ENCODE data around the gene PDE6D.

The PDE6D gene

DNA sequence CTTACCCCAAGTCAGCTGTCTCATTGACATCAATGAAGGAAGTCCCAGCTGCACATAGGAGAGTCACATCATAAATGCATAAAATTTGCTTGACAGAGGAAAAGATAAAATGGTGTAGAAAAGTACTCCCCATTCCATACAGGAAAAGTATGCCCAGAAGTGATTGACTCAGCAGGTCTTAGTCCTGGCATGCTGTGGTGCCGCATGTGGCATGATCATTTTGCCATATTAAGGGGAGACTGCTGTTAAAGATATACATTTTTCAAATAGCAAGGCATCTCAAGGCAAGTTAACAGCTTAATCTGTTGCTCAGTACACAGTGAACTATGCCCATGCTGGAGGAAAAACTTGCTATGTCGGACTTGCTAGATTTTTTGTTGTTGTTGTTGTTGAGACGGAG, 13.3 kb upstream of the PDE6D start:
- Histone ChIP-seq H3K36me3 (ENCODE audit: control insufficient read depth in 1 of 2, insufficient read depth in 2 of 2, low read length in 2 of 2) (peaks cover 56 to 68% of the 10 kb centered on the region in 2 donors), H3K27me3 (ENCODE audit: low read depth, low read length) (no peaks in the 10 kb centered on the region), H3K4me1 (ENCODE audit: control insufficient read depth in 1 of 2, insufficient read depth in 2 of 2, low read length in 2 of 2) (peaks cover 0 to 4% of the 10 kb centered on the region in 2 donors), H3K27ac (ENCODE audit: low read length) (no peak overlapping the region), H3K4me3 (ENCODE audit: low read depth in 1 of 2, low read length in 2 of 2) (no peak overlapping the region), H3K9me3 (ENCODE audit: control insufficient read depth in 1 of 2, low read length in 2 of 2) (no peaks in the 10 kb centered on the region)

GRCh38 chr2:231791107-231791506, 10.0 kb upstream of the PDE6D start:
- Histone ChIP-seq H3K36me3 (ENCODE audit: control insufficient read depth in 1 of 2, insufficient read depth in 2 of 2, low read length in 2 of 2) (peaks cover 38 to 54% of the 10 kb centered on the region in 2 donors), H3K4me3 (ENCODE audit: low read depth in 1 of 2, low read length in 2 of 2) (no peak overlapping the region), H3K27me3 (ENCODE audit: low read depth, low read length) (no peaks in the 10 kb centered on the region), H3K9me3 (ENCODE audit: control insufficient read depth in 1 of 2, low read length in 2 of 2) (no peaks in the 10 kb centered on the region), H3K4me1 (ENCODE audit: control insufficient read depth in 1 of 2, insufficient read depth in 2 of 2, low read length in 2 of 2) (peaks cover 0 to 19% of the 10 kb centered on the region in 2 donors), H3K27ac (ENCODE audit: low read length) (no peak overlapping the region)

- Histone ChIP-seq H3K27ac (ENCODE audit: low read length) (no peak overlapping the region), H3K4me1 (ENCODE audit: control insufficient read depth in 1 of 2, insufficient read depth in 2 of 2, low read length in 2 of 2) (peaks cover 23 to 48% of the 10 kb centered on the region in 2 donors), H3K9me3 (ENCODE audit: control insufficient read depth in 1 of 2, low read length in 2 of 2) (no peaks in the 10 kb centered on the region), H3K4me3 (ENCODE audit: low read depth in 1 of 2, low read length in 2 of 2) (peak overlapping the region; percentile 79 to 91), H3K27me3 (ENCODE audit: low read depth, low read length) (no peaks in the 10 kb centered on the region), H3K36me3 (ENCODE audit: control insufficient read depth in 1 of 2, insufficient read depth in 2 of 2, low read length in 2 of 2) (peaks cover 18 to 28% of the 10 kb centered on the region in 2 donors)
Measured at GRCh38 chr2:231786917-231787292, 5.8 kb upstream of the PDE6D start.

DNA sequence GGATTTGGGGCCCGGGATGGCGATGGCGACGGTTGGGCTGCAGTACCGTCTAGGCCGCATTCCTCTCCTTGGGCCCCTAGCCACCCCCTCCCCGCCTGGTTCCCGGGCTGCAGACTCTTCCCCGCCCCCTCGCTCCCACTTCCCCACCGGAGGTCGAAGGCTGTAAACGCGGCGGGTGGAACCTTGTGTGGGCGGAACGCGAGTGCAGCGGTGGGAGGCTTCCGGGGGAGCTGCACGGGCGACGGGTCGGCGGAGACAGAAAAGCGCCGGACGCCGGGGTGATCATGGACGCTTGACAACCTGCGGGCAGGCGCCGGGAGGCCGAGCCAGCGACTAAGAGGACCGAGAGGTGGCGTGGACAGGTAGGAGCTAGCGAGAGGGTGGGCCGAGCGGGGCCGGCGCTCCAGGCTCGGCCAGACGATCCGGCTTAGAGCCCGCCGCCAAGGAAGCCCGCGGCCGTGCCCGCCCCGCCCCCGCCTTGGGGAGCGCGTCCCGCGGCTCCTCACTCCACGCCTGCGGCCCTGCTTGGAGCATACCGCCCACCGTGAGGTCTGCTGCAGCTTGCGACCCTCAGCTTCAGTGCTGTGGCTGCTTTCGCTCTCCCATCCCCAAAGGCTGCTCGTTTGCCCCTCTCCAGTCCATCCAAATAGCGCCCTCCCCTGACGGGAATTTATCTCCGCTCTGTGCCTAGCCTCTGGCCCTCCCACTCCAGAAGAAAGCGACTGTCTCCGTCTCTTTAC, 5.3 kb upstream of the PDE6D start, which contains the start of gene COPS7B:
TSS of gene COPS7B (plus strand) at position 269 of the 740 bp plus-strand sequence. CDS start 2,126 bp downstream, outside the sequence.
- Histone ChIP-seq H3K27ac (ENCODE audit: low read length) (peak within 1 kb of the TSS; percentile 48), H3K9me3 (ENCODE audit: control insufficient read depth in 1 of 2, low read length in 2 of 2) (no peaks in the 10 kb centered on the region), H3K4me1 (ENCODE audit: control insufficient read depth in 1 of 2, insufficient read depth in 2 of 2, low read length in 2 of 2) (peaks cover 23 to 48% of the 10 kb centered on the region in 2 donors), H3K27me3 (ENCODE audit: low read depth, low read length) (no peaks in the 10 kb centered on the region), H3K36me3 (ENCODE audit: control insufficient read depth in 1 of 2, insufficient read depth in 2 of 2, low read length in 2 of 2) (peaks cover 12 to 22% of the 10 kb centered on the region in 2 donors), H3K4me3 (ENCODE audit: low read depth in 1 of 2, low read length in 2 of 2) (peak within 1 kb of the TSS; percentile 79 to 91)

- no peaks in the 10 kb centered on the region for H3K9me3 ChIP-seq (ENCODE audit: control insufficient read depth in 1 of 2, low read length in 2 of 2)
- H3K27me3 ChIP-seq (ENCODE audit: low read depth, low read length): no peaks in the 10 kb centered on the region
- H3K4me1 ChIP-seq (ENCODE audit: control insufficient read depth in 1 of 2, insufficient read depth in 2 of 2, low read length in 2 of 2): peaks cover 23 to 48% of the 10 kb centered on the region in 2 donors
- H3K4me3 ChIP-seq (ENCODE audit: low read depth in 1 of 2, low read length in 2 of 2): peak overlapping the region; percentile 79 to 91
- peak overlapping the region; percentile 48 for H3K27ac ChIP-seq (ENCODE audit: low read length)
- H3K36me3 ChIP-seq (ENCODE audit: control insufficient read depth in 1 of 2, insufficient read depth in 2 of 2, low read length in 2 of 2): peaks cover 8 to 18% of the 10 kb centered on the region in 2 donors
Measured at GRCh38 chr2:231785822-231786176, 4.7 kb upstream of the PDE6D start.

GRCh38 chr2:231785413-231785812, 4.3 kb upstream of the PDE6D start:
- H3K27me3 ChIP-seq (ENCODE audit: low read depth, low read length): no peaks in the 10 kb centered on the region
- H3K9me3 ChIP-seq (ENCODE audit: control insufficient read depth in 1 of 2, low read length in 2 of 2): no peaks in the 10 kb centered on the region
- no peak overlapping the region for H3K27ac ChIP-seq (ENCODE audit: low read length)
- peak overlapping the region; percentile 79 to 91 for H3K4me3 ChIP-seq (ENCODE audit: low read depth in 1 of 2, low read length in 2 of 2)
- peaks cover 23 to 50% of the 10 kb centered on the region in 2 donors for H3K4me1 ChIP-seq (ENCODE audit: control insufficient read depth in 1 of 2, insufficient read depth in 2 of 2, low read length in 2 of 2)
- H3K36me3 ChIP-seq (ENCODE audit: control insufficient read depth in 1 of 2, insufficient read depth in 2 of 2, low read length in 2 of 2): peaks cover 7 to 18% of the 10 kb centered on the region in 2 donors

DNA sequence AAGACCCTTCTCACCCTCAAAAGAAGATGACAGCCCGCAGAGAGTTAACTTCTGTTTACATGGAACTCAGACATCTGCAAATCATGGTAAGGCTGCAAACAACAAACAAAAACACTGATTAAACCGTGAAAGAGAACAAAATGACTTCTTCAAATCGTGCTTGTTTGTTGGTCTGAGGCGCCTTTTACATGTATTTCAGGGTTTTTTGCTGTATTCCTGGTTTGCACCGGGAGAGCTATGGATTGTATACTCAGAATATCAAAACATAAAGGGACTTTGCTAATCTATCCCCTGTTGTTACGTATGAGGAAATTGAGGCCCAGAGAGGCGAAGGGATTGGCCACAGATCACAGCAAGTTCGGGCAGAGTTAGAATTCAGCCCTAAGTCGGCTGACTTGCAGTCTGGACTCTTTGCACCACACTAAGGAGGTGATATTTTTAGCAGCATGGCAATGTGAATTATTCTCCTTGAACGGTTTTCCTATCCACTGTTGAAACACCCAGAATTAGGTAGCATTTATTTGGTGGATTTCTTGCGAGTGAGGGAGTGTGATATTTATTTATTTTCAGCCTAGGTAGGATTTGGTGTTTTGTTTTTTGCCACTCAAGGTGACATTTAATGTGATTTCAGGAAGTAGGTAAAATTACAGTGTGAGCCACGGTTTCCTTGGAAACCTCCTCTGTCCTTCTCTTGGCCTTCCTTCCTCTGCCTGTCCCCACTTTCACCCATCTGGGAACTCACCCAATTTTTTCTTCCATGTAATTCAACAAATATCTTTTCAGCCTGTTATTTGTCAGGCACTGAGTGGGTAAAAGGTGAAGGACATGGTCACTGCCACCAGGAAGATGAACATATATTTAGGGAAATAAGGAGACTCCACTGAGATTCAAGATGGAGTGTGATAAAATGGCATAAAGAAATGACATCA, 980 bp upstream of the PDE6D start:
- H3K36me3 ChIP-seq (ENCODE audit: control insufficient read depth in 1 of 2, insufficient read depth in 2 of 2, low read length in 2 of 2): no peaks in the 10 kb centered on the region
- H3K9me3 ChIP-seq (ENCODE audit: control insufficient read depth in 1 of 2, low read length in 2 of 2): no peaks in the 10 kb centered on the region
- peak overlapping the region; percentile 90 for H3K27ac ChIP-seq (ENCODE audit: low read length)
- H3K4me3 ChIP-seq (ENCODE audit: low read depth in 1 of 2, low read length in 2 of 2): peak overlapping the region; percentile 95 to 97
- no peaks in the 10 kb centered on the region for H3K27me3 ChIP-seq (ENCODE audit: low read depth, low read length)
- peaks cover 23 to 49% of the 10 kb centered on the region in 2 donors for H3K4me1 ChIP-seq (ENCODE audit: control insufficient read depth in 1 of 2, insufficient read depth in 2 of 2, low read length in 2 of 2)

- Histone ChIP-seq H3K9me3 (ENCODE audit: control insufficient read depth in 1 of 2, low read length in 2 of 2) (no peaks in the 10 kb centered on the region), H3K27ac (ENCODE audit: low read length) (no peak overlapping the region), H3K36me3 (ENCODE audit: control insufficient read depth in 1 of 2, insufficient read depth in 2 of 2, low read length in 2 of 2) (no peaks in the 10 kb centered on the region), H3K27me3 (ENCODE audit: low read depth, low read length) (no peaks in the 10 kb centered on the region), H3K4me3 (ENCODE audit: low read depth in 1 of 2, low read length in 2 of 2) (peak overlapping the region; percentile 95 to 97), H3K4me1 (ENCODE audit: control insufficient read depth in 1 of 2, insufficient read depth in 2 of 2, low read length in 2 of 2) (peaks cover 17 to 38% of the 10 kb centered on the region in 2 donors)
Measured at GRCh38 chr2:231780123-231780908, 766 bp downstream of the PDE6D start.

- H3K9me3 ChIP-seq (ENCODE audit: control insufficient read depth in 1 of 2, low read length in 2 of 2): no peaks in the 10 kb centered on the region
- no peaks in the 10 kb centered on the region for H3K4me1 ChIP-seq (ENCODE audit: control insufficient read depth in 1 of 2, insufficient read depth in 2 of 2, low read length in 2 of 2)
- H3K27ac ChIP-seq (ENCODE audit: low read length): no peak overlapping the region
- no peaks in the 10 kb centered on the region for H3K36me3 ChIP-seq (ENCODE audit: control insufficient read depth in 1 of 2, insufficient read depth in 2 of 2, low read length in 2 of 2)
- H3K27me3 ChIP-seq (ENCODE audit: low read depth, low read length): no peaks in the 10 kb centered on the region
- no peak overlapping the region for H3K4me3 ChIP-seq (ENCODE audit: low read depth in 1 of 2, low read length in 2 of 2)
Measured at GRCh38 chr2:231769170-231770136, 11.6 kb downstream of the PDE6D start.

GRCh38 chr2:231765496-231765929, 15.6 kb downstream of the PDE6D start:
- Histone ChIP-seq H3K9me3 (ENCODE audit: control insufficient read depth in 1 of 2, low read length in 2 of 2) (no peaks in the 10 kb centered on the region), H3K27ac (ENCODE audit: low read length) (no peak overlapping the region), H3K4me1 (ENCODE audit: control insufficient read depth in 1 of 2, insufficient read depth in 2 of 2, low read length in 2 of 2) (no peaks in the 10 kb centered on the region), H3K27me3 (ENCODE audit: low read depth, low read length) (no peaks in the 10 kb centered on the region), H3K4me3 (ENCODE audit: low read depth in 1 of 2, low read length in 2 of 2) (no peak overlapping the region), H3K36me3 (ENCODE audit: control insufficient read depth in 1 of 2, insufficient read depth in 2 of 2, low read length in 2 of 2) (no peaks in the 10 kb centered on the region)
